GM18517 (cell line): ENCODE measurements around the gene HS6ST2.
"Not testable (repeated sequence)": the region's sequence is repeated elsewhere in the genome, so short reads cannot be mapped to it uniquely, and the experiment has no call there.

ENCODE experiments used
- ATAC-seq: cut with Tn5 transposase; IDR thresholded peaks from one replicate; pipeline ENCODE4 v1.9.1; 2021; ENCODE audit warnings: mild to moderate bottlenecking, moderate library complexity; ENCODE audit not compliant: unreplicated experiment

HS6ST2 gene

DNA sequence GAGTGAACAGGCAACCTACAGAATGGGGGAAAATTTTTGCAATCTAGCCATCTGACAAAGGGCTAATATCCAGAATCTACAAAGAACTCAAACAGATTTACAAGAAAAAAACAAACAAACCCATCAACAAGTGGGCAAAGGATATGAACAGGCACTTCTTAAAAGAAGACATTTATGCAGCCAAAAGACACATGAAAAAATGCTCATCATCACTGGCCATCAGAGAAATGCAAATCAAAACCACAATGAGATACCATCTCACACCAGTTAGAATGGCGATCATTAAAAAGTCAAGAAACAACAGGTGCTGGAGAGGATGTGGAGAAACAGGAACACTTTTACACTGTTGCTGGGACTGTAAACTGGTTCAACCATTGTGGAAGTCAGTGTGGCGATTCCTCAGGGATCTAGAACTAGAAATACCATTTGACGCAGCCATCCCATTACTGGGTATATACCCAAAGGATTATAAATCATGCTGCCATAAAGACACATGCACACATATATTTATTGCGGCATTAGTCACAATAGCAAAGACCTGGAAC lies 13.3 kb downstream of the HS6ST2 start:
- ATAC-seq: not testable (repeated sequence)

DNA sequence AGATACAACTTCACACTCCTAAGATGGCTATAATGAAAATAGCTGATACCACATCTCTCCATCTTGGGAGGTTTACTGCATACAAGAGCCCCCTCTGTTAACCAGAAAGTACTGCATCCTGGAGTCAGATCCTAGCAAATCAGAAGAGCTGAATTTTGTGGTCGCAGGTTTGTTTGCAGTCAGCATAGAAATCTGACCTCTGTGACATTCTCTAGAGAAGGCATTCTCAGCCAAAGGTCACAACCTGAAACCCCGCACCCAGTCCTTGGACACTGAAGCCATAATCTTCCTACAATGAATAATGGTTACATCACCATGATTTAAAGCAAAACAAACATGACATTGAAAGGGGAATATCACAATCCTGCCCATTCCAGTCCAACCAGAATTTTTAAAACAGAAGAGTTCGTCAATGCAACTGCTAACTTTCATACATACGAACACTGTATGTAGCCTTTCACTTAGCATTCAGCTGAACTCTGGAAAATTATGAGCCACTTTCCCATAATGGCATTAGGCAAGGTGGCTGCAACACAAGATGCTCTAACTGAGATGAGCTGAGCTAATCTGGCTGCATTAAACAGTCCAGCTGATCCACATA lies 17.6 kb downstream of the HS6ST2 start:
- ATAC-seq: no peak

DNA sequence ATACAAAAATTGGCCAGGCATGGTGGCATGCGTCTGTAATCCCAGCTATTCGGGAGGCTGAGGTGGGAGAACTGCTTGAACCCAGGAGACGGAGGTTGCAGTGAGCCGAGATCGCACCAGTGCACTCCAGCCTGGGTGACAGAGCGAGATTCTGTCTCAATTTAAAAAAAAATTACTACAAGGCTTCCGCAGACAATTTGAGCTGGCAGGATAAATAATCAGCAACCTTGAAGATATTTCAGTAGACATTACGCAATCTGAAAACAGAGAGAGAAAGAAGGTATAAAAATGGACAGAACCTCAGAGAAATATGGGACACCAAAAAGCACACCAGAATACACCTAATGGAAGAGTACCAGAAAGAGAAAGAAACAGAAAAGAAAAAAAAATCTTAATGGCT lies 25.3 kb downstream of the HS6ST2 start:
- ATAC-seq: no peak

DNA sequence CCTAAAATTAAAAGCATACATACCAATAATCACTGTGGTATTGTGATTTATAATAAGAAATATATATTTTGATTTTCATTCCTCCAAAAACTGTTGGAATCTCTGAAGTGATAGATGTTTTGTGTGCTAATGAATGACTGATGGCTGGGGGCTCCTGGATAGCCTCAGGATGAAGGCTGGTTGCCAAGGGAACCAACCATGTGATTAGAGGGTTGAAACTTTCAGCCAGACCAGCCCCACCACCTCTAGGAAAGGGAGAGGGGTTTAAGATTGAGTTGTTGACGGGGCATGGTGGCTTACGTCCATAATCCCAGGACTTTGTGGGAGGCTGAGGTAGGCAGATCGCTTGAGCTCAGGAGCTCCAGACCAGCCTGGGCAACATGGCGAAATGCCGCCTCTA lies 34.0 kb downstream of the HS6ST2 start:
- ATAC-seq: no peak

DNA sequence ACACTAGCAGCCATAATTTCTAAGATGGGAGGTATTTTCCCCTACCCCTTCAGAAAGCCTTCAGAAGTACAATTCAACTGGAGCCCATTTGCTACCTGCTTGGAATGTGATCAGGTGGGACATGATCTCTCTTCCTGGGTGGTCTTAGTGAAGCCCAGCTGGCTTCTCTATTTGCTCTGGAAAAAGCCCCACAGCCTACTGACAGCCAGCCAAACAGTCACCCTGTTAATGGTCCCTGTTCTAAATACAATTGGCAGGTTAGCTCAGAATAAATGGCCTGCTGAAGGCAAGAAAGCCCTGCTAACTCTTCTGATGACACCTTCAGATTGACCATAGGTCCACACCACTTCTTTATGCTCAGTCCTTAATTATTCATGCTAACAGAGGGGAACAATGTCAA lies 39.9 kb downstream of the HS6ST2 start:
- no peak for ATAC-seq

DNA sequence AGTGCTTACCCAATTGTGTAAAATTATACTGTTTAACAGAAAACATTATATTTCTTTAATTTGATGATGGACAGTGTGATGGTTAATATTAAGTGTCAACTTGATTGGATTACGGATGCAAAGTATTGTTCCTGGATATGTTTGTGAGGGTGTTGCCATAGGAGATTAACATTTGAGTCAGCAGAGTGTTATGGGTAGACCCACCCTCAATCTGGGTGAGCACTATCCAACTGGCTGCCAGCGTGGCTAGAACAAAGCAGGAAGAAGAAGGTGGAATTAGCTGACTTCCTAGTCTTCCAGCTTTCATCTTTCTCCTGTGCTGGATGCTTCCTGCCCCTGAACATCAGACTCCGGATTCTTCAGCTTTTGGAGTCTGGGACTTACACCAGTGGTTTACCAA lies 42.1 kb downstream of the HS6ST2 start:
- ATAC-seq: no peak

DNA sequence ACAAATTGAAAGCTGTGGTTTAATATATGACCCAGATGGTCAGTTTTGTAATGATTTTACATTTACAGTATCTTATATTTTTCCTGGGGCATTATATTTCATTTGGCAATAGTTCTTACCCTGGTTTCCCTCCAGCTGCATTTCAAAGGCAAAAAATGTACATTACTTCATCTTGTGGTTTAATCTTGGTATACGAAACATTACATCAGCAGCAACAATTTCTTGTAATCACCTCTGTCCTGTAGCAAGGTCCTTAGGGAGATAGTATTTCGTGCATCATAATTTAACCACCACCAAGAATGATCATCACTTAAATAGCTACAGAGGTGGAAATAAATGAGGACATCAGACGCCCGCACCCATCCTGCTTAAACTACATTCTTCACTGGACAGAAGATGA lies 48.8 kb downstream of the HS6ST2 start:
- no peak for ATAC-seq

DNA sequence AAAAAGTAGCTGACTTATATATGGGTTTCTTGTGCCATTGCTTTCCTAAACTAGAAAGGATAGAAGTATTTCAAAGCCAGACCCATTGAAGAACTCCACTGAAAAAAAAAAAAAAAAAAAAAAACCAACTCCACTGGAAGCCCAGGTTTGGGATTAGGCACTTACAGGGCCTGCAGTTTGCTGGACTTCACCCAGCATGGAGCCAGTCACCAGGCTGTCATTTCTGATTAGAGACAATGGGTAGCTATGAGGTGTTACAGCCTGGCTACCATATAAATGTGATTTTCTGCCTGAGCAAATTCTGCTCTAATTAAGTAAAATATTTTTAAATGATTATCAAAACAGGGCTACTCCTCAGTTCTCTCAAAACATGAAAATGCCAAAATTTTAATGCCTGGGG lies 49.5 kb downstream of the HS6ST2 start:
- no peak for ATAC-seq

DNA sequence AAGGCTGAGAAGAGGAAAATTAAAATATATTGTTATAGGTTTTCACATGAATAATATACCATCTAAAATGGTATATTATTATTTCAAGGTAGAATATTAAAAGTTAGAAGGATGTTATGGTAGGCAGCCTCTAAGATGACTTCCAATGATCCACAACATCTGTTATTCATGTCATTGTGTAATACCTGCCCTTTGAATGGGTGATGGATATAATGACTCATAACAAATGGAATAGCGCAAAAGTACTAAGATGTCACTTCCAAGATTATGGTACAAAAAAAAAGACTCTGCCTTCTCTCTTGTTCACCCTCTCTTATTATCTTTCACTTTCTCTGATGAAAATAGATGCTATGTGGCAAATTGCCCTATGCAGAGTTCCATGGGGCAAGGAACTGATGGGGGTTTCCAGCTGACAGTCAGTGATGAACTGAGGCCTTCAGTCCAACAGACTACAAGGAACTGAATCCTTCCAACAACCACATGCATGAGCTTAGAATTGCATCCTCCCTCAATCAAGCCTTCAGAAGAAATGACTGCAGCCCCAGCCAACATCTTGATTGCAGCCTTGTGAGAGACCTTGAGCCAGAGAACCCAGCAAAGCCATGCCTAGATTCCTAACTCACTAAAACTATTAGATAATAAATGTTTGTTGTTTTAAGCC lies 57.7 kb downstream of the HS6ST2 start:
- ATAC-seq: no peak

DNA sequence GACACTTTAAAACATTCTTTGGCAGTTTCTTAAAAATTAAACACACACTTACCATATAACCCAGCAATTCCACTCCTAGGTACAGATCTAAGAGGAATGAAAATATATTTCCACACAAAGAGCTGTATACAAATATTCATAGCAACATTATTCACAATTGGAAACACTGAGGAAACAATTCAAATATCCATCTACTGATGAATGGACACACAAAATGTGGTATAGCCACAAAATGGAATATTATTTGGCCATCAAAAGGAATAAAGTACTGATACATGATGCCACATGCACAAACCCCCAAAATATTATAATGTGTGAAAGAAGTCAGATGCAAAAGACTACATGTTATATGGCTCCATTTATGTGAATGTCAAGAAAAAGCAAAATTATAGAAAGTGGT lies 70.9 kb downstream of the HS6ST2 start:
- ATAC-seq: no peak

DNA sequence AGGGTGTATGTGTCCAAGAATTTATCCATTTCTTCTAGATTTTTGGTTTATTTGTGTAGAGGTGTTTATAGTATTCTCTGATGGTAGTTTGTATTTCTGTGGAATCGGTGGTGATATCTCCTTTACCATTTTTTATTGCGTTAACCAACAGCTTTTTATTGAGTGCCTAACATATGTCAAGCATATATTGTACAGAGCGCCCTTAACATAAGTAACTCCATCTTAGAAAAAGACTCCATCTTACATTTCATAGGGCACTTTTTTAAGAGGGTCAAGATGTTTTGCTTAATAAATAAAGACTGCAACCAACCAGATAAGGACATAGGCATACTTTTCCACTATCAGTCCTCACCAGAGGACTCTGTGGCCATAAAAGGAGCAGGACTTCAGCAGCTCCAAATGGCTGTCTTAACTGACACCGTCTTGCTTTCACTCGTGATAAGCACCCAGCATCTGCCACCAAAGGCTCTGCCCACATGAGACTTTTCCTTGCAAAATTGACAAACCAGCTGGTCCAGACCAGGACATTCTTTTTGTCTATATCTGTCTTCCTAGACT lies 75.0 kb downstream of the HS6ST2 start:
- no peak for ATAC-seq

DNA sequence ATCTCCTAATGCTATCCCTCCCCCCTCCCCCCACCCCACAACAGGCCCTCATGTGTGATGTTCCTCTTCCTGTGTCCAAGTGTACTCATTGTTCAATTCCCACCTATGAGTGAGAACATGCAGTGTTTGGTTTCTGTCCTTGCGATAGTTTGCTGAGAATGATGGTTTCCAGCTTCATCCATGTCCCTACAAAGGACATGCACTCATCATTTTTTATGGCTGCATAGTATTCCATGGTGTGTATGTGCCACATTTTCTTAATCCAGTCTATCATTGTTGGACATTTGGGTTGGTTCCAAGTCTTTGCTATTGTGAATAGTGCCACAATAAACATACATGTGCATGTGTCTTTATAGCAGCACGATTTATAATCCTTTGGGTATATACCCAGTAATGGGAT lies 77.7 kb downstream of the HS6ST2 start:
- ATAC-seq: not testable (repeated sequence)

DNA sequence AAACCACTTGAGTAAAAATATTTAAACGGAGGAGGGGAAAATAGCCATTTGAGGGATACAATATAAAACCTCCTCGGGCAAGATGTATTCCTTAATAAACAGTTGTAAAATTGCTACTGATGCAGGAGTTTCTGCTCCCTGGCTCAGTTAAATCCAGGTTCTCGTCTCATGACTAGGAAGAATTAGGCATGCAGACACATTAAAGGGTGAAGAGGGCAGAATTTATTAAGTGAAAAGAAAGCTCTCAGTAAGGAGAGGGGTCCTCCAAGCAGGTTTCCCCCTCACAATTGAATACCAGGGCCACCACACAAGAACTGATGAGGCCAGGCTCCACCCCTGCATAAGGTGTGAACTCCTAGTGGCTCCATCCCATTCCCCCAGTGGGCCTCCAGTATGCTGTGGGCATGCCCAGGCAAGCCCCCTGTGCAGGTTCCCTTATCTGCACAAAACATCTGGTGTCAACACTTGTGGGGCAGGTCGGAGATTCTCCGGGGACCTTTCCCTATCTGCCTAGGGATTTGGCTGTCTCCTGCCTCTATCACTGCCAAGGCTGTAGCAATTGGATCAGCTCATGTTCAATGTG lies 80.4 kb downstream of the HS6ST2 start:
- ATAC-seq: no peak

DNA sequence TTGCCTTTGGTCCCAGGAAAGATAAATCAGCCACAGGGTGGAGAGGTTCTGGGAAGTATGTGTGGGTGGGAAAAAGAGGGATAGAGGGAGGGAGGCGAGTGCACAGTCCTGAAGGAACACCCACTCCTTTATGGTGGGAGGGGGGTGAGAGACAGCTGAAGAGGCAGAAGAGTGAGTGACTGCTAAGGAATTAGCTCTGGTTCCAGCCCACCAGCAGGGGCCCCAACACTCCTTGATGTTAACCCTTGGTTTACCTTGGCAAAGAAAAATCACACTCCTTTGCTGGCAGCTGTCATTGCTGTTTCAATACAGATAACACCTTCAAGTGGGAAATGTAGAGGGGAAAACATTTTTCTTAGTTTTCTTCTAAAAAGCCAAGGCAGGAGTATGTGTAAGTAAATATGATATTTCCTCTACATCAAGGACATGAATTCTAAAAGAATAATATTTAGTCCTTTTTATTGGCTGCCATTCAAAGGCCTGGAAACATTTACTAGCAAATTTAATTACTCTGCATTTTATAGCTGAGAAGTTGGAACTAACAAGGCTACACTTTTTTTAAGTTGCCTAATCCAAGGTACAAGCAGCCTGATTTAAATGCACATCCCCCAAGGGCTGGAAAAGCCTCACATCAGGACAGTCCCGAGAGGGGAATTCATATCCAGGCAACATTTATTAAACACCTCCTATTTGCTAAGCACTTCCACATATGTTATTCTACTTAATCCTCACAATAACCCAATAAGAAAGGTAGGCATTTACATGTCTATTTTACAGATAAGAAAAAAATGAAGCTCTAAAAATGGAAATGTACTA lies 81.7 kb downstream of the HS6ST2 start:
- no peak for ATAC-seq

DNA sequence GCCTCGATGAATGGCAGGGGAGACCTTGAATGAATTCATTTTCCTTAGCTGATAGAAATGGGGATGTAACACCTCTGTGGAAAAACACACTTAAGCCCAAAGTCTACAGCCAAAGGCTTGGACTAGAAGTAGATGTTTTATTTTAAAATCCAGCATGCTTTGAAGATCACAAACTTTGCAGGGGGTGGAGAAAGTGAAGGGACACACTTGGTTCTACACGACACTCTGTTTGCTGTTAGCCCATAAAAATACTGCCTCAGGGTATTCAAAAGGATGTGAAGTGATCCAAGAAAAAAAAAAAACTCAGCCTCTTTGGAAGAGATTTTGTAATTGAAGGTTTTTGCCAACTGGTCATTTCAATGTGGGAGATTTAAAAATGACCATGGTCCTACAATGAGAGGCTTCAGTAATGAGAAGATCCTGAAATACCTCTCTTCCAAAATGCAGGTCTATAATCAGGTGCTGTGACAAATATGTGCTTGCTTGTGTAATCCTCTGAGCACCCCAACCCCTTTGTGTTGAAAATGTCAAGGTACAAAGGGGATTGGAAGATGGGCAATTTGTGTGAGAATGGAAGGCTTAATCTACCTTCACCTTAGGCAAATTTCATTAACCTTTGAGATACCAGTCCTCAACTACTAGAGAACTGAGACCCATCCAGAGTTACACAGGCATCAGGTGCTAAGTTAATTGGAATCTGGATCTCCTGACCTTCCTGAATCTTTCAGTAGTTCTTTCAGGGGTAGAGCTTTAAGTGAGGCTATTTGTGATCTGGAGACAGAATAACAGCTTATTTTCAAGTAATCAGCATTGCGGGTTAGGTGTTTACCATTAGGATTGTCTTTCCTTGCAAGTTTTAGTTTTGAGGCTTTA lies 82.5 kb downstream of the HS6ST2 start:
- no peak for ATAC-seq

DNA sequence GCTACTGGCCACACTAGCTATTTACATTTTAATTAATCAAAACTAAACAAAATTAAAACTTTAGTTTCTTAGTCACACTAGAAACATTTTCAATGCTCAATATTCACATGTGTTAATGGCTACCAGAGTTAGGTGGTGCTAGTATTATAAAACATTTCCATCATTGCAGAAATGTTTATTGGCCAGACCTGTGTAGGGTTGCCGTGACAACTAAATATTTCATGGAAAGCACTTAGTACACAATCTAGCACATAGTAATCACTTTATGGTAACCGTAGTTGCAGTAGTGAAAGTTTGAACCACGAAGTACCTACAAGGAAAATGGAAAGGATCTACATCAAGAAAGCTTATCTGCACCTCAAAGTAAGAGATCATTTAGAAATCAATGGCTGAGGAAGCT lies 95.9 kb downstream of the HS6ST2 start:
- no peak for ATAC-seq

DNA sequence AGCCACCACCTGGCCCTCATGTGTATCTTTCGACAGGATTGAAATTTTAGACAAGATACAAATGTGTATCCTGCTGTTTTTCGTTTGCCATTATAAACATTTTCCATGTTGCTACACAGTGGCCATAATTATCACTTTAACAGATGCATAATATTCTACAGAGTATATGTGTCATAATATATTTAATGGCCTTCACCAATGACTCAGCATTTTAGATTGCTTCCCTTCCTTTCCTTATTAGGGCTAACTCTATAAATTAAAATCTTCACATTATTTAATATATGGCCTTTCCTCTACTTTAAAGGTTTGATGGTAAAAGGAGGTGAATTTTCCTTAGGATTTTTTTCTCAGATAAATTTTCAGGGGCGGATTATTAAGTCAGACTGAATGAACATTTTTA lies 97.4 kb downstream of the HS6ST2 start:
- no peak for ATAC-seq

DNA sequence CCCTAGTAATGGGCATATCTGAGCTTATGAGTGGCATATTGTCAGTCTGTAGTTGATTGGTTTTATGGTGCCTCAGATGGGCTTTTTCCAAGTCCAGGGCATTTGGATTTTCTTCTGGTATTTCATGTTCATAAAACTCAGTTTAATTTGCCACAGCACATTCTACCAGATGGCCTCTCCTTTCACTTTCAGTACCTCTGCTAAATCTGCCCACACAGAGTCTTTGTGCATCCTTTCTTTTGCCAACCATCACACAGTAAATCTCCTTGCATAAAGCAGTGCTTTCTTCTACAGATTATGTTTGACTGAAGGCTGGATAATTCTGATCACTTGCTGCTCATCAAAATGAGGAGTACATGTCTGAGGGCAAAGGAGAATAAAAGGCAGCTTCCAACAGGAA lies 98.2 kb downstream of the HS6ST2 start:
- ATAC-seq: no peak

DNA sequence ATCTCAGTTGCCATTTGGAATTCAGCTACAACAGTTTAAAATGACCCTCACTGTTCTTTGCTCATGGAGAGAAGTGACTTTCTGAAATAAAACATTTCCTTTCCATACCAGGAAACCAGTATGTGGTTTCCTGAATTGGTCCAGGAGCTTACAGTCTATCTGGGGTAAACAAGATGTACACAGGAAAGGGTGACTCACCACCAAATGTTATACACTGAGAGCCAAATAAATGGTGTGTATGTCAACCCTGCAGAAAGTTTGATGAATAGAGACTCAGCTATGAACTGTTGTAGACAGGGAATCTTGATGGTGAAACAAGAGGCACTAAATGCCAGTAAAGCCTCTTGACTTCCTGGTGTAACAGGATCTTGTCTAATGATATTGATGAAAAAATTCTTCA lies 100.4 kb downstream of the HS6ST2 start:
- ATAC-seq: no peak

DNA sequence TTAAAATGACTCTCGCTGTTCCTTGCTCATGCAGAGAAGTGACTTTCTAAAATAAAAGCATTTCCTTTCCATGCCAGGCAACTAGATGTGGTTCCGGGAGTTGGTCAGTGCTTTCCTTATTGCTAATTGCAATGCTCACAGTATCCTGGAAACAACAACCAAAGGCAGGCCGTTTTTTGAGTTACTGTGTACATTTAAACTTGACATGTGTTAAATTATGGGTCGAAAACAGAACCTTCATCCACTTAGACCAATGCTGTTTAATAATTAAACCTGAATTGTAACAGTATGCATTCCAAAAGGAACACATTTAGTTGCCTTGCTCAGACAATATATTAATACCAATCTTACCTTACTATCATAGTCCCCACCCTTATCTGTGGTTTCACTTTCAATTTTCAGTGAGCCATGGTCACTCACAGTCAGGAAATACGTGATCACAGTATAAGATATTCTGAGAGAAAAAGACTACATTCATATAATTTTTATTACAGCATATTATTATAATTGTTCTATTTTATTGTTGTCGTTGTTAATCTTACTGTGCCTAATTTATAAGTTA lies 102.6 kb downstream of the HS6ST2 start:
- ATAC-seq: no peak
